ENCODE measurements around the gene KCNJ10. TPM values are rescaled to one million over a fixed set of nuclear protein-coding genes. Genes with fewer than 3 reads are reported as not detected.

KCNJ10 gene
- total RNA-seq, 2 experiments from 2014 or later = 0.29 TPM; not detected in 1

DNA sequence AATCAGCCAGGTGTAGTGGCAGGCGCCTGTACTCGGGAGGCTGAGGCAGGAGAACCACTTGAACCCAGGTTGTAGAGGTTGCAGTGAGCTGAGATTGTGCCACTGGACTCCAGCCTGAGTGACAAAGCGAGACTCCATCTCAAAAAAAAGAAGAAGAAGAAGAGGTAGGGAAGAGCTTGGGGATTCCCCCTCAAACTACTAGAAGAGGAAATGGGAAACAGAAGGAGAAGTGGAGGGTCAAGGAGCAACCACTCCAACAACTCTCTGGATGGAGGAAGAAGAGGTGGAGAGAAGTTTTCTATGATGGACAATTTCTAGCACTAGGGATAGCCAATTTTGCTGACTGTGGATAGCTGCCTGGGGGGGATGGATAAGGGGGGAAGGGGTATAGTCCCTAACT, 101.1 kb downstream of the KCNJ10 start:
- H3K9me3 ChIP-seq (ENCODE audit: low read length) = no peaks in the 10 kb centered on the region
- ChIA-PET CTCF (ENCODE audit: unreplicated experiment) (no interaction called here), POLR2A (interaction anchor here (0.9 kb wide), 1 partner anchor 16 kb away, joined by 3 read pairs; no protein-coding TSS in a partner anchor)
- H4K20me1 ChIP-seq (ENCODE audit: insufficient read depth, low read length) = no peaks in the 10 kb centered on the region
- intact Hi-C loops (cut with micrococcal nuclease; ENCODE audit: unreplicated experiment) = no loop called here
- no peak overlapping the region for H2AFZ ChIP-seq (ENCODE audit: low read length)
- H3K4me1 ChIP-seq (ENCODE audit: insufficient read depth, low read length, poor library complexity, severe bottlenecking) = no peaks in the 10 kb centered on the region
- H3K27ac ChIP-seq (ENCODE audit: low read depth, low read length, poor library complexity, severe bottlenecking) = no peak overlapping the region
- H3K4me2 ChIP-seq (ENCODE audit: low read length) = no peak overlapping the region
- no peak for DNase-seq (ENCODE audit: low spot score)
- BruUV-seq (replicated peaks) = no TSS peak
- no peak overlapping the region for H3K4me3 ChIP-seq (ENCODE audit: low read depth, low read length, poor library complexity, severe bottlenecking)
- H3K36me3 ChIP-seq (ENCODE audit: insufficient read depth, low read length) = no peaks in the 10 kb centered on the region
- H3K9me2 ChIP-seq (ENCODE audit: insufficient read depth, low read length) = no peaks in the 10 kb centered on the region
- TF ChIP-seq EZH2phosphoT487 (IDR thresholded peaks at IDR 0.05; ENCODE audit: borderline replicate concordance, low read depth, low read length) = no peak
- TF ChIP-seq, protein P1, sequence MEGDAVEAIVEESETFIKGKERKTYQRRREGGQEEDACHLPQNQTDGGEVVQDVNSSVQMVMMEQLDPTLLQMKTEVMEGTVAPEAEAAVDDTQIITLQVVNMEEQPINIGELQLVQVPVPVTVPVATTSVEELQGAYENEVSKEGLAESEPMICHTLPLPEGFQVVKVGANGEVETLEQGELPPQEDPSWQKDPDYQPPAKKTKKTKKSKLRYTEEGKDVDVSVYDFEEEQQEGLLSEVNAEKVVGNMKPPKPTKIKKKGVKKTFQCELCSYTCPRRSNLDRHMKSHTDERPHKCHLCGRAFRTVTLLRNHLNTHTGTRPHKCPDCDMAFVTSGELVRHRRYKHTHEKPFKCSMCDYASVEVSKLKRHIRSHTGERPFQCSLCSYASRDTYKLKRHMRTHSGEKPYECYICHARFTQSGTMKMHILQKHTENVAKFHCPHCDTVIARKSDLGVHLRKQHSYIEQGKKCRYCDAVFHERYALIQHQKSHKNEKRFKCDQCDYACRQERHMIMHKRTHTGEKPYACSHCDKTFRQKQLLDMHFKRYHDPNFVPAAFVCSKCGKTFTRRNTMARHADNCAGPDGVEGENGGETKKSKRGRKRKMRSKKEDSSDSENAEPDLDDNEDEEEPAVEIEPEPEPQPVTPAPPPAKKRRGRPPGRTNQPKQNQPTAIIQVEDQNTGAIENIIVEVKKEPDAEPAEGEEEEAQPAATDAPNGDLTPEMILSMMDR (conservative IDR thresholded peaks at IDR 0.05; ENCODE audit: low read length) = no peak
- H3K79me2 ChIP-seq (ENCODE audit: insufficient read depth, low read depth, low read length) = no peaks in the 10 kb centered on the region

DNA sequence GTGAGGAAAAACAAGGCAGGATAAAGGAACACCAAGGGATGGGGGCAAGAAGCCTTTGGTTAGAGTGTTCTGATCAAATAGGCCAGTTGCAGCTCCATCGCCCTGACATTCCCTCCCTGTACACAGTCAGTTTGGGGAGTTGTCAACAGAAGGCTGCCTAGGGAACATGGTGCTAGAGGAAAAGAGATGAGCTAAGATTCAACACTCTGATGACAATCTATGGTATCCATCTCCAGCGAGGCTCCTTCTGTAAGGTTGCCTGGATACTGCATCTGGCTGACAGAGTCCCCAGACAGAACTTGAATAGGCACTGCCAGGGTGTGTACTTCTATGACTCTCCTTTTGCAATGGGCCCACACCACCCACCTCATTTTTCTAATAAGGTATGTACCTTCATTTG, 104.7 kb downstream of the KCNJ10 start:
- no TSS peak for BruUV-seq (replicated peaks)
- intact Hi-C loops (cut with micrococcal nuclease; ENCODE audit: unreplicated experiment) = no loop called here

DNA sequence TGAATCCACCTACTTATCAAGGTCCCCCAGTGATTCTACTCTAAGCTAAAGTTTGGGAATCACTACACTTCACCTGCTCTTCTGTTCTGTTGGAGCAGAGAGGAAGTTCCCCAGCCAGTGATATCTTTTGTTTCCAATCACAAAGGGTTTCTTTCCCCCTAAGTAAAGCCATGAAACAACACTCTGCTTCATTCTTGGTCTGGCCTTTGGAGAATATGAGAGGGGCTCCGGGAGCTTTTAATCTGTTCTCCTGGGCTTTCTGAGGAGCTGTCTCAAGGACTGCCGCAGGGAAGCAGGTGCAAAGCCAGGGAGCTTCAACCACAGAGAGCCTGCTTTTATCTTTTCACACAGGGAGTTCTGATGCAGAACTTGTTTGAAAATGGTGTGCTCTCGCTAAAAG, 105.8 kb downstream of the KCNJ10 start:
- CTCF ChIA-PET (ENCODE audit: unreplicated experiment) = no interaction called here
- Histone ChIP-seq H3K4me1 (ENCODE audit: insufficient read depth, low read length, poor library complexity, severe bottlenecking) (no peaks in the 10 kb centered on the region), H3K9me2 (ENCODE audit: insufficient read depth, low read length) (no peaks in the 10 kb centered on the region), H3K4me2 (ENCODE audit: low read length) (no peak overlapping the region), H3K4me3 (ENCODE audit: low read depth, low read length, poor library complexity, severe bottlenecking) (no peak overlapping the region), H3K79me2 (ENCODE audit: insufficient read depth, low read depth, low read length) (no peaks in the 10 kb centered on the region), H2AFZ (ENCODE audit: low read length) (no peak overlapping the region), H3K36me3 (ENCODE audit: insufficient read depth, low read length) (no peaks in the 10 kb centered on the region), H3K27ac (ENCODE audit: low read depth, low read length, poor library complexity, severe bottlenecking) (no peak overlapping the region), H3K9me3 (ENCODE audit: low read length) (no peaks in the 10 kb centered on the region), H4K20me1 (ENCODE audit: insufficient read depth, low read length) (no peaks in the 10 kb centered on the region)
- DNase-seq (ENCODE audit: low spot score) = no peak
- POLR2A ChIA-PET = interaction anchor here (0.7 kb wide), 1 partner anchor 1897 kb away, joined by 3 read pairs; no protein-coding TSS in a partner anchor
- intact Hi-C loops (cut with micrococcal nuclease; ENCODE audit: unreplicated experiment) = no loop called here
- TF ChIP-seq EZH2phosphoT487 (IDR thresholded peaks at IDR 0.05; ENCODE audit: borderline replicate concordance, low read depth, low read length) = no peak
- TF ChIP-seq, protein P1 (conservative IDR thresholded peaks at IDR 0.05; ENCODE audit: low read length) = no peak
- no TSS peak for BruUV-seq (replicated peaks)

More for the DNA sequence above, 104.7 kb downstream of the KCNJ10 start:
- no peak for TF ChIP-seq EZH2phosphoT487 (IDR thresholded peaks at IDR 0.05; ENCODE audit: borderline replicate concordance, low read depth, low read length)
- TF ChIP-seq, protein P1 (conservative IDR thresholded peaks at IDR 0.05; ENCODE audit: low read length) = no peak
- POLR2A ChIA-PET = interaction anchor here (0.7 kb wide), 1 partner anchor 9 kb away, joined by 3 read pairs; no protein-coding TSS in a partner anchor
- Histone ChIP-seq H3K27ac (ENCODE audit: low read depth, low read length, poor library complexity, severe bottlenecking) (no peak overlapping the region), H3K4me2 (ENCODE audit: low read length) (no peak overlapping the region), H3K79me2 (ENCODE audit: insufficient read depth, low read depth, low read length) (no peaks in the 10 kb centered on the region), H4K20me1 (ENCODE audit: insufficient read depth, low read length) (no peaks in the 10 kb centered on the region), H3K4me3 (ENCODE audit: low read depth, low read length, poor library complexity, severe bottlenecking) (no peak overlapping the region), H3K36me3 (ENCODE audit: insufficient read depth, low read length) (no peaks in the 10 kb centered on the region), H3K9me3 (ENCODE audit: low read length) (no peaks in the 10 kb centered on the region), H3K9me2 (ENCODE audit: insufficient read depth, low read length) (no peaks in the 10 kb centered on the region), H2AFZ (ENCODE audit: low read length) (no peak overlapping the region), H3K4me1 (ENCODE audit: insufficient read depth, low read length, poor library complexity, severe bottlenecking) (no peaks in the 10 kb centered on the region)
- no peak for DNase-seq (ENCODE audit: low spot score)
- CTCF ChIA-PET (ENCODE audit: unreplicated experiment) = no interaction called here
